ENCODE data around the gene UBALD2. TPM values are rescaled to one million over a fixed set of nuclear protein-coding genes. Genes with fewer than 3 reads are reported as not detected.
A peak's percentile ranks its signal among the peaks of the same experiment; 100 is the strongest.
"Not testable (repeated sequence)": the region's sequence is repeated elsewhere in the genome, so short reads cannot be mapped to it uniquely, and the experiment has no call there.

UBALD2 gene
- total RNA-seq, 1 experiment from 2014 or later, result 30.3 TPM

DNA sequence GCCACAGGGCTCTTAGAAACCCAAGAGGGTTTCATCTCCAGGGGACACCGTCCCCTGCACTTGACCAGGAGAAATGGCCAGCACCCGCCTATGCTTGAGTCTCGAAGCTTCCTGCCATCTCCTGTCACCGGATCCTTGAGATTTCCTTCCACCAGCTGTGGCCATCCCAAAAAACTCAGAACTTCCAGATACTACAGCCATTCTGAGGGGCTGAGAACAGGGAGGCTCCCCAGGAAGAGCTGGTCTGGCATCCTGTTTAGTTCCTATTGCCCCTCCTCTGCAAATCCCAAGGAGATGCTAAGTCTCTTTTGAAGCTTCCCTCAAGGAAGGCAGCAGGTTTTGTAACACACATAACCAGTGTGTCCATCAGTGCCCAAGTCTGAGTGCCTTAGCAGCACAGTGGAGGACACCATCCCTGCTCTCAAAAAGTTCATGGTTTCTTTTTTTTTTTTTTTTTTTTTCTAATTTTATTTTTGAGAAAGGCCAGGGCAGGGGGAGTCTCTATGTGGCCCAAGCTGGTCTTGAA, 2.0 kb downstream of the UBALD2 start (continued):
- no peak for TF ChIP-seq PRDM15 (CRISPR knock-in tag; IDR thresholded peaks at IDR 0.05)
- TF ChIP-seq, protein P1, sequence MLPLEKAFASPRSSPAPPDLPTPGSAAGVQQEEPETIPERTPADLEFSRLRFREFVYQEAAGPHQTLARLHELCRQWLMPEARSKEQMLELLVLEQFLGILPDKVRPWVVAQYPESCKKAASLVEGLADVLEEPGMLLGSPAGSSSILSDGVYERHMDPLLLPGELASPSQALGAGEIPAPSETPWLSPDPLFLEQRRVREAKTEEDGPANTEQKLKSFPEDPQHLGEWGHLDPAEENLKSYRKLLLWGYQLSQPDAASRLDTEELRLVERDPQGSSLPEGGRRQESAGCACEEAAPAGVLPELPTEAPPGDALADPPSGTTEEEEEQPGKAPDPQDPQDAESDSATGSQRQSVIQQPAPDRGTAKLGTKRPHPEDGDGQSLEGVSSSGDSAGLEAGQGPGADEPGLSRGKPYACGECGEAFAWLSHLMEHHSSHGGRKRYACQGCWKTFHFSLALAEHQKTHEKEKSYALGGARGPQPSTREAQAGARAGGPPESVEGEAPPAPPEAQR (CRISPR knock-in tag; IDR thresholded peaks at IDR 0.05), result no peak
- no peak for TF ChIP-seq ARID4B (CRISPR knock-in tag; IDR thresholded peaks at IDR 0.05; ENCODE audit: borderline replicate concordance)
- TF ChIP-seq ZNF416 (CRISPR knock-in tag; IDR thresholded peaks at IDR 0.05), result no peak
- no peak for TF ChIP-seq OVOL2 (CRISPR knock-in tag; IDR thresholded peaks at IDR 0.05; ENCODE audit: borderline replicate concordance)

- DNase-seq (ENCODE audit: low spot score); H3K27me3 Mint-ChIP-seq (ENCODE audit: low read depth); ATAC-seq; H3K9me3 Mint-ChIP-seq; H3K36me3 Mint-ChIP-seq: not testable (repeated sequence)
- peak overlapping the region; percentile 85 for H3K27ac Mint-ChIP-seq
- H3K4me3 Mint-ChIP-seq, result peak overlapping the region; percentile 27
- ChIA-PET CTCF (interaction anchor here (0.7 to 6.3 kb wide), 6 partner anchors 12 to 253 kb away, joined by 3 to 58 read pairs (median 5); no protein-coding TSS in a partner anchor), POLR2A (interaction anchor here (1.1 kb wide), 1 partner anchor 134 kb away, joined by 3 read pairs; no protein-coding TSS in a partner anchor)
- H3K4me1 Mint-ChIP-seq, result peaks cover 45% of the 10 kb centered on the region
Observed at GRCh38 chr17:76267581-76268001, 2.4 kb downstream of the UBALD2 start.

DNA sequence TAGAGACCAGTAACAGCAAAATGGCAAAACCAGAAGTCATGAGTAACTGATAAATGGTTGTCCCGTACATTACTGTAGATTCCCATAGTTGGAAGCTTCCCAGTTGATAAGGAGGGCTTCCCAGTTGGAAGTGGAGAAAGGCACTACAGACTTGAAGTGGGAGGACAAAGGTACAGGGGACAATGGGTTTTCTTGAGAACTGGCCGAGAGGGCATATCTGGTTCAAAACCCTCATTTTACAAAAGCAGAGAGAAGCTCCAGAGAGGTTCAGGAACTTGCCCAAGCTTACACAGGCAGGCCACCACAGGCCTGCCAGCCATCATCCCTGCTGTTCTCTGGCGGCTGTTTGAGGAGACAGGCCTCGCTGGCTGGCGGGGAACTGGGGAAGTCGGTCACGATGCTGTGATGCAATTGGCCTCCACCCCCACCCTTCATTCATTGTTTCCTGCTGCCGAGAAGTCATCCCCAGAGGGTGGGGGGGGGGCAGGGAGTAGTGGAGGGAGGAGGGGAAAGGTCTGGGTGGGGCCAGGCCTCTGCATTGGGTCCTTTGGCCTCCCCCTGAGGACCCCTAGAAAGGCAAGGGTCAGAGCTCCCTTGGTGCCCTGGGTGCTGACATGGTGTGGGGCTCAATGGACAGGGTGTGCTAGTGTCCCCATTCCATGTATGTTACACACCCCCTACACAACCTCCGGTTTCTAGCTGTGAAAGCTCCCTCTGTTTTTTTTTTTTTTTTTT, 3.0 kb downstream of the UBALD2 start:
- H3K36me3 Mint-ChIP-seq, result peaks cover 7% of the 10 kb centered on the region; the same call in 1 of the 2 replicates
- no peak for ATAC-seq
- peaks cover 39% of the 10 kb centered on the region for H3K4me1 Mint-ChIP-seq
- H3K9me3 Mint-ChIP-seq, result no peaks in the 10 kb centered on the region
- peak overlapping the region; percentile 27 for H3K4me3 Mint-ChIP-seq
- H3K27ac Mint-ChIP-seq, result peak overlapping the region; percentile 85
- POLR2A ChIA-PET, result interaction anchor here (0.5 to 1.1 kb wide), 3 partner anchors 86 to 145 kb away, joined by 3 to 5 read pairs (median 3); no protein-coding TSS in a partner anchor
- no peaks in the 10 kb centered on the region for H3K27me3 Mint-ChIP-seq (ENCODE audit: low read depth)
- CTCF ChIA-PET, result interaction anchor here (0.6 to 6.3 kb wide), 13 partner anchors 12 to 254 kb away, joined by 3 to 58 read pairs (median 4); no protein-coding TSS in a partner anchor
- DNase-seq (ENCODE audit: low spot score), result no peak
- TF ChIP-seq, protein P2, sequence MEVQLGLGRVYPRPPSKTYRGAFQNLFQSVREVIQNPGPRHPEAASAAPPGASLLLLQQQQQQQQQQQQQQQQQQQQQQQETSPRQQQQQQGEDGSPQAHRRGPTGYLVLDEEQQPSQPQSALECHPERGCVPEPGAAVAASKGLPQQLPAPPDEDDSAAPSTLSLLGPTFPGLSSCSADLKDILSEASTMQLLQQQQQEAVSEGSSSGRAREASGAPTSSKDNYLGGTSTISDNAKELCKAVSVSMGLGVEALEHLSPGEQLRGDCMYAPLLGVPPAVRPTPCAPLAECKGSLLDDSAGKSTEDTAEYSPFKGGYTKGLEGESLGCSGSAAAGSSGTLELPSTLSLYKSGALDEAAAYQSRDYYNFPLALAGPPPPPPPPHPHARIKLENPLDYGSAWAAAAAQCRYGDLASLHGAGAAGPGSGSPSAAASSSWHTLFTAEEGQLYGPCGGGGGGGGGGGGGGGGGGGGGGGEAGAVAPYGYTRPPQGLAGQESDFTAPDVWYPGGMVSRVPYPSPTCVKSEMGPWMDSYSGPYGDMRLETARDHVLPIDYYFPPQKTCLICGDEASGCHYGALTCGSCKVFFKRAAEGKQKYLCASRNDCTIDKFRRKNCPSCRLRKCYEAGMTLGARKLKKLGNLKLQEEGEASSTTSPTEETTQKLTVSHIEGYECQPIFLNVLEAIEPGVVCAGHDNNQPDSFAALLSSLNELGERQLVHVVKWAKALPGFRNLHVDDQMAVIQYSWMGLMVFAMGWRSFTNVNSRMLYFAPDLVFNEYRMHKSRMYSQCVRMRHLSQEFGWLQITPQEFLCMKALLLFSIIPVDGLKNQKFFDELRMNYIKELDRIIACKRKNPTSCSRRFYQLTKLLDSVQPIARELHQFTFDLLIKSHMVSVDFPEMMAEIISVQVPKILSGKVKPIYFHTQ (CRISPR knock-in tag; IDR thresholded peaks at IDR 0.05), result no peak
- TF ChIP-seq AFF4 (CRISPR knock-in tag; IDR thresholded peaks at IDR 0.05; ENCODE audit: borderline replicate concordance) (no peak), IRF2 (CRISPR knock-in tag; IDR thresholded peaks at IDR 0.05; ENCODE audit: borderline replicate concordance, low read depth) (no peak), ATF3 (CRISPR knock-in tag; conservative IDR thresholded peaks at IDR 0.05) (no peak), SOX15 (CRISPR knock-in tag; IDR thresholded peaks at IDR 0.05) (no peak), NR3C1 (CRISPR knock-in tag; conservative IDR thresholded peaks at IDR 0.05; ENCODE audit: low read depth) (no peak), ZNF263 (CRISPR knock-in tag; IDR thresholded peaks at IDR 0.05; ENCODE audit: low read depth) (no peak)
